BJ (cell line): ENCODE measurements around the gene ZBTB38. TPM values are rescaled to one million over a fixed set of nuclear protein-coding genes. Genes with fewer than 3 reads are reported as not detected.
A peak's percentile ranks its signal among the peaks of the same experiment; 100 is the strongest.

Source experiments
- CTCF ChIA-PET: fragments of 350-600 bp; formaldehyde crosslinking; extraction: SDS; loops from one replicate; lab custom pipeline; 2021; ENCODE audit warnings: antibody characterized with exemption, inconsistent platforms; lab: Yijun Ruan, JAX
- POLR2A ChIA-PET: fragments of 300-600 bp; sonication (Branson Sonifier 250); formaldehyde crosslinking; extraction: SDS; loops from one replicate; lab custom pipeline; 2021; ENCODE audit warnings: antibody characterized with exemption; lab: Charles Lee
- DNase-seq: peaks from one replicate; pipeline ENCODE4 v3.0.0-alpha.2; 2011; ENCODE audit warnings: low read depth
- H3K27me3 ChIP-seq: 2 replicates; pipeline ENCODE4 v1.6.0; 2011; ENCODE audit warnings: low read length; ENCODE audit not compliant: control insufficient read depth, insufficient read depth
- H3K36me3 ChIP-seq: 2 replicates; pipeline ENCODE4 v1.5.1; 2011; ENCODE audit warnings: low read length; ENCODE audit not compliant: control insufficient read depth, insufficient read depth
- H3K4me3 ChIP-seq: 2 replicates; pipeline ENCODE4 v1.5.1; 2011; ENCODE audit warnings: low read depth, mild to moderate bottlenecking, control low read depth, low read length
- polyA plus RNA-seq: library from polyadenylated mRNA; depleted of rRNA; stranded (reverse); fragments of >200 nt; gene quantifications from 2 replicates; pipeline ENCODE4 v1.2.3, GENCODE V29; 2011
- TF ChIP-seq, protein P1 (sequence below): IDR thresholded peaks from 2 replicates; pipeline ENCODE4 v1.5.1; 2011; ENCODE audit warnings: low read depth, mild to moderate bottlenecking, control low read depth, inconsistent platforms, low read length, moderate library complexity; ENCODE audit not compliant: insufficient read depth

Gene ZBTB38
- polyA plus RNA-seq, 1 experiment = 62.0 TPM

DNA sequence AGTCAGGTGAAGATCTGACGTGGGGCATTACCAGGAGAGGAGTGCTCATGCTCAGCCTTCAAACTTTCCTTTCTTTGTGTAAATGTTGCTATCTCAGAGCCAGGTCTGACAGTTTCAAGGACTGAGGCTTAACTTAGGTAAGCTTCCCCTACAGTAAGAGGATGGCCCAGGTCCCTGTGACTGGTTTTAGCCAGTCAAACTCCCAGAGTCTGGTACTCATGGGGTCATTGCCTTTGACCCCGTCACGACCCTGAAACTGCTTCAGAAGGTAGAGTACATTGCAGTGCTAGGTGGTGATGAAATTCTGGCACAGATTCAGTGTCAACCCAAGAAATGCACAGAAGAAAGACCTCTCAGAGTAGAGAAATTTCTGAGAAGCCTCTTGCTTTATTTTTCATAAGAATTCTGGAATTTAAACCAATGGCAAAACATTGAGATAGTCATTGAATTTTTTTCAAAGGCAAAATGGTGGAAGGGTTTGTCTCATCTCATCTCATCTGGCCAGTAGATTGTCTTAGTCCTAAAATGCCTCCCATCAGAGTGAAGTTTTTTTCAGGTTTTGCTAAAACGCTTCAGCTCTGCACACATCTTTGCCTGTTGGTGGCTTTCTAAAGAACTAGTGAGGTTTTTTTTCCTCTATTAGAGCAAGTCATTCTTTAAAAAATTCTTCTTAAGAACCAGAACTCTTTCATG is 23.1 kb downstream of the ZBTB38 start:
- ChIA-PET CTCF (interaction anchor here (1.2 kb wide), 2 partner anchors 8 to 19 kb away, joined by 3 read pairs; no protein-coding TSS in a partner anchor), POLR2A (no interaction called here)
- Histone ChIP-seq H3K36me3 (no peaks in the 10 kb centered on the region), H3K27me3 (no peaks in the 10 kb centered on the region), H3K4me3 (no peak overlapping the region)
- TF ChIP-seq, protein P1, sequence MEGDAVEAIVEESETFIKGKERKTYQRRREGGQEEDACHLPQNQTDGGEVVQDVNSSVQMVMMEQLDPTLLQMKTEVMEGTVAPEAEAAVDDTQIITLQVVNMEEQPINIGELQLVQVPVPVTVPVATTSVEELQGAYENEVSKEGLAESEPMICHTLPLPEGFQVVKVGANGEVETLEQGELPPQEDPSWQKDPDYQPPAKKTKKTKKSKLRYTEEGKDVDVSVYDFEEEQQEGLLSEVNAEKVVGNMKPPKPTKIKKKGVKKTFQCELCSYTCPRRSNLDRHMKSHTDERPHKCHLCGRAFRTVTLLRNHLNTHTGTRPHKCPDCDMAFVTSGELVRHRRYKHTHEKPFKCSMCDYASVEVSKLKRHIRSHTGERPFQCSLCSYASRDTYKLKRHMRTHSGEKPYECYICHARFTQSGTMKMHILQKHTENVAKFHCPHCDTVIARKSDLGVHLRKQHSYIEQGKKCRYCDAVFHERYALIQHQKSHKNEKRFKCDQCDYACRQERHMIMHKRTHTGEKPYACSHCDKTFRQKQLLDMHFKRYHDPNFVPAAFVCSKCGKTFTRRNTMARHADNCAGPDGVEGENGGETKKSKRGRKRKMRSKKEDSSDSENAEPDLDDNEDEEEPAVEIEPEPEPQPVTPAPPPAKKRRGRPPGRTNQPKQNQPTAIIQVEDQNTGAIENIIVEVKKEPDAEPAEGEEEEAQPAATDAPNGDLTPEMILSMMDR = no peak
- DNase-seq = no peak

DNA sequence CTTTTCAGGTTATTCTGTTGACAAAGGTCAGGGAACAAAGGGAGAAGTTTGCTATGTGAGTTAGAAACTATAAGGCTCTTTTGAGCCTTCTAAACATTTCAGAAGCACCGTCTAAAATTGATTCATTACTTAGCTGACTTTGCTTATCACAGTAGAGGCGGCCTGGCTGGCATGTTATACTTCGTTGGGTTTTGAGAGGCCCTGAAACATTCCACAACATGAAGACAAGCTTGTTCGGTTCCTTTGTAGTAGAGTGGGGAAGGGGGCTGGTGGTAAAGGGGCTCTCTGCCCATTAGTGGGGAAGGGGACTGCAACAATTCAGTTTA is 23.6 kb downstream of the ZBTB38 start:
- CTCF ChIA-PET = interaction anchor here (0.6 to 1.2 kb wide), 3 partner anchors 9 to 35 kb away, joined by 3 read pairs; no protein-coding TSS in a partner anchor
- TF ChIP-seq, protein P1 = no peak
- peaks cover 2% of the 10 kb centered on the region; the same call in 1 of the 2 replicates for H3K36me3 ChIP-seq
- POLR2A ChIA-PET = no interaction called here
- no peak overlapping the region for H3K4me3 ChIP-seq
- no peak for DNase-seq
- no peaks in the 10 kb centered on the region for H3K27me3 ChIP-seq

DNA sequence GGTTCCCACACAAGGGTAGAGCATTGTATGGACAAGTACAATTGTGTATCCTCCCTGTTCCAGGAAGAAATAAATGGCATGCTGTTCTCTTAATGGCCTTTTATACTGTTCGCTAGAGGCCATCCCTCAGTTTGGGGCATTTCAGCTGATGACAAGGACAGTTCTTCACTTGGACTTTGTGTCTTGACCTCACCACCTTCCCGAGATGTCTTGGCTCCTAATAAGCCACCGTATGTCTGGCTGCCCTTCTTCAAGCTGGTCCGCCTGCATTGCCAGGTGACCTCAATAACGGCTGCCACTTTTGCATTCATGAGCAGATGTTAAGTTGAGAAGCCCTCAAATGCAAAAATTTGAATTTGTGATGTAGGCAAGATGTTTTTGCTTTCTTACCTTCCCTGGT is 24.1 kb downstream of the ZBTB38 start:
- peaks cover 4% of the 10 kb centered on the region; the same call in 1 of the 2 replicates for H3K36me3 ChIP-seq
- no peak overlapping the region for H3K4me3 ChIP-seq
- TF ChIP-seq, protein P1 = no peak
- ChIA-PET POLR2A (no interaction called here), CTCF (interaction anchor here (0.6 to 1.2 kb wide), 2 partner anchors 18 to 34 kb away, joined by 3 read pairs; no protein-coding TSS in a partner anchor)
- DNase-seq = no peak
- H3K27me3 ChIP-seq = no peaks in the 10 kb centered on the region

DNA sequence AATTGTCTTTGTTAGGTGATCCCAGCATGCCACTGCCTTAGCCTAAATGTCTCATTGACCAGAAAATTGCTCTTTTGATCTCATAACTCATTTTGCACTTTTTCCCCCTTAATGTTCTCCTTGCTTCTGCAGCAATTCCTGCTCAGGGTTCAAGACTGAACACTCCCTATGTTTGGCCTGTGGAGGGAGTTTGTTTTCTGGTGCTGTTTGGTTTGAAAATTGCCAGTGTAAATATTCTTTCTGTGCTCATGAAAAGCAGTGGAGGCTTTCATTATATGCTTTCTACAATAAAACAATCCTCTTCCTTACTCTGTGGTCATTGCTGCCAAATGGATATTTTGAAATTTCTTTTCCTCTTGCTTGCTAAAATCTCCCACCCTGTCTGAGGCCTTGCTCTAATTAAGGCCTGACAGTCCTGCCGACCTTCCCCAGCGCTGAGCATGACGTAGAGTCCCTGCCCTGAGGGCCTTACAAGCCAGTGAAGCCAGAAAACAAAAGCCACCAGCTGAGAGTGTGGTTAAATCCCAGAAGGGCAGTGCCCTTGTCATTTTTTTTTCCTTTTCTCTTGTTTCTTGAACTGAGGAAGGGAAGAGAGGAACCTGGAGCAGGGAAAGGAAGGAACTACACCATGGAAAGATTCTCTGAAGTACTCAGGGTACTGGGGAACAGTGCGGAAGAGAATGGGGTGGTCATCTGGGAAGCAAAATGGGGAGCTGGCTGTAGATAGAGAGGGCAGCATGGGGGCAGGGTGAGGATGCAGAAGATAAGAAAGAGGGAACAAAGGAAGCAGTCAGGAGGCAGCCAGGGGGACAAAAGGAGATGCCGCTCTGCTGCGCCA is 24.8 kb downstream of the ZBTB38 start:
- Histone ChIP-seq H3K4me3 (no peak overlapping the region), H3K27me3 (no peaks in the 10 kb centered on the region), H3K36me3 (peaks cover 4% of the 10 kb centered on the region; the same call in 1 of the 2 replicates)
- ChIA-PET CTCF (interaction anchor here (0.6 to 1.2 kb wide), 6 partner anchors 9 to 89 kb away, joined by 3 to 4 read pairs (median 4); no protein-coding TSS in a partner anchor), POLR2A (interaction anchor here (0.7 kb wide), 1 partner anchor 353 kb away, joined by 3 read pairs; no protein-coding TSS in a partner anchor)
- TF ChIP-seq, protein P1 = no peak
- peak; percentile 72 for DNase-seq

DNA sequence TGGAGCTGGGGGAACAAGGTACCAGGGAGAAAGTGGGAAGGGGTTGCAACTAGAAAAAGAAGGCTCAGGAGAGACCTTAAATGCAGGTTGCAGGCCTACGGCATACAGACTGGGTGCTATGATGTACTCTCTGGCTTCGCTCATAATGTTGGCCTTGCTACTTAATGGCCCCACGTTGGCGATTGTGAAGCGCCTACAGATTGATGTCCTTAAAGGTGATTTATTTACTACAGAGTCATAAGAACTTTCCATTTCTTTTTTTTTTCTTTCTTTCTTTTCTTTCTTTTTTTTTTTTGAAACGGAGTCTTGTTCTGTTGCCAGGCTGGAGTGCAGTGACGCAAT is 25.4 kb downstream of the ZBTB38 start:
- peaks cover 4% of the 10 kb centered on the region; the same call in 1 of the 2 replicates for H3K36me3 ChIP-seq
- no peak for DNase-seq
- ChIA-PET CTCF (interaction anchor here (0.8 to 1.2 kb wide), 4 partner anchors 10 to 89 kb away, joined by 3 to 4 read pairs (median 4); no protein-coding TSS in a partner anchor), POLR2A (no interaction called here)
- TF ChIP-seq, protein P1 = no peak
- H3K27me3 ChIP-seq = no peaks in the 10 kb centered on the region
- no peak overlapping the region for H3K4me3 ChIP-seq
